Fibroblast of the aortic adventitia (primary cell): Measurements from ENCODE around the gene CDH5. TPM values are rescaled to one million over a fixed set of nuclear protein-coding genes. Genes with fewer than 3 reads are reported as not detected.
"Not testable (repeated sequence)": the region's sequence is repeated elsewhere in the genome, so short reads cannot be mapped to it uniquely, and the experiment has no call there.

Experiments used
- DNase-seq: peaks from one replicate; pipeline ENCODE4 v3.0.0-alpha.2; 2010; ENCODE audit warnings: low read depth
- H3K4me3 ChIP-seq: 2 replicates; pipeline ENCODE4 v1.5.1; 2011; ENCODE audit warnings: low read depth, mild to moderate bottlenecking, control low read depth, low read length, moderate library complexity
- total RNA-seq: library from RNA; depleted of rRNA; stranded (reverse); fragments of >200 nt; gene quantifications from 2 replicates; pipeline ENCODE4 v1.2.3, GENCODE V29; 2012; ENCODE audit warnings: low replicate concordance
- TF ChIP-seq, protein P1 (sequence below): IDR thresholded peaks from 2 replicates; pipeline ENCODE4 v1.5.1; 2011; ENCODE audit warnings: mild to moderate bottlenecking, low read length, control low read depth, inconsistent platforms; ENCODE audit not compliant: insufficient read depth

CDH5 gene
- total RNA-seq, 1 donor, result 2.9 TPM

- H3K4me3 ChIP-seq, result no peak overlapping the region
- TF ChIP-seq, protein P1, sequence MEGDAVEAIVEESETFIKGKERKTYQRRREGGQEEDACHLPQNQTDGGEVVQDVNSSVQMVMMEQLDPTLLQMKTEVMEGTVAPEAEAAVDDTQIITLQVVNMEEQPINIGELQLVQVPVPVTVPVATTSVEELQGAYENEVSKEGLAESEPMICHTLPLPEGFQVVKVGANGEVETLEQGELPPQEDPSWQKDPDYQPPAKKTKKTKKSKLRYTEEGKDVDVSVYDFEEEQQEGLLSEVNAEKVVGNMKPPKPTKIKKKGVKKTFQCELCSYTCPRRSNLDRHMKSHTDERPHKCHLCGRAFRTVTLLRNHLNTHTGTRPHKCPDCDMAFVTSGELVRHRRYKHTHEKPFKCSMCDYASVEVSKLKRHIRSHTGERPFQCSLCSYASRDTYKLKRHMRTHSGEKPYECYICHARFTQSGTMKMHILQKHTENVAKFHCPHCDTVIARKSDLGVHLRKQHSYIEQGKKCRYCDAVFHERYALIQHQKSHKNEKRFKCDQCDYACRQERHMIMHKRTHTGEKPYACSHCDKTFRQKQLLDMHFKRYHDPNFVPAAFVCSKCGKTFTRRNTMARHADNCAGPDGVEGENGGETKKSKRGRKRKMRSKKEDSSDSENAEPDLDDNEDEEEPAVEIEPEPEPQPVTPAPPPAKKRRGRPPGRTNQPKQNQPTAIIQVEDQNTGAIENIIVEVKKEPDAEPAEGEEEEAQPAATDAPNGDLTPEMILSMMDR, result no peak
- DNase-seq, result no peak
Measured at GRCh38 chr16:66325717-66326376, 40.6 kb upstream of the CDH5 start.

GRCh38 chr16:66326991-66327513 lies 39.4 kb upstream of the CDH5 start:
- peak; percentile 28 for DNase-seq
- TF ChIP-seq, protein P1, result no peak
- no peak overlapping the region for H3K4me3 ChIP-seq

- DNase-seq, result no peak
- TF ChIP-seq, protein P1, result no peak
- no peak overlapping the region for H3K4me3 ChIP-seq
Measured at GRCh38 chr16:66328282-66328681, 38.2 kb upstream of the CDH5 start.

DNA sequence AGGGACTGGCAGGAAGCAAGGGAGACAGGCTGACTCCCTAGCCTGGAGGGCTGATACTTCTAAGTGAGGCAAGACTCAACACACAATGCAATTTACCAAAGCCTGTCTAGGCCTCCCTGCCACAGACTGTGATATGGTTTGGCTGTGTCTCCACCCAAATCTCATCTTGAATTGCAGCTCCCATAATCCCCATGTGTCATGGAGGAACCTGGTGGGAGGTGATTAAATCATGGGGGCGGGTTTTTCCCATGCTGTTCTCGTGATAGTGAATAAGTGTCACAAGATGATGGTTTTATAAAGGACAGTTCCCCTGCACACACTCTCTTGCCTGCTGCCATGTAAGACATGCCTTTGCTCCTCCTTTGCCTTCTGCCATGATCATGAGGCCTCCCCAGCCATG lies 35.0 kb upstream of the CDH5 start:
- DNase-seq, H3K4me3 ChIP-seq: not testable (repeated sequence)

- TF ChIP-seq, protein P1, result no peak
- no peak for DNase-seq
- no peak overlapping the region for H3K4me3 ChIP-seq
Measured at GRCh38 chr16:66332634-66333610, 33.6 kb upstream of the CDH5 start.

DNA sequence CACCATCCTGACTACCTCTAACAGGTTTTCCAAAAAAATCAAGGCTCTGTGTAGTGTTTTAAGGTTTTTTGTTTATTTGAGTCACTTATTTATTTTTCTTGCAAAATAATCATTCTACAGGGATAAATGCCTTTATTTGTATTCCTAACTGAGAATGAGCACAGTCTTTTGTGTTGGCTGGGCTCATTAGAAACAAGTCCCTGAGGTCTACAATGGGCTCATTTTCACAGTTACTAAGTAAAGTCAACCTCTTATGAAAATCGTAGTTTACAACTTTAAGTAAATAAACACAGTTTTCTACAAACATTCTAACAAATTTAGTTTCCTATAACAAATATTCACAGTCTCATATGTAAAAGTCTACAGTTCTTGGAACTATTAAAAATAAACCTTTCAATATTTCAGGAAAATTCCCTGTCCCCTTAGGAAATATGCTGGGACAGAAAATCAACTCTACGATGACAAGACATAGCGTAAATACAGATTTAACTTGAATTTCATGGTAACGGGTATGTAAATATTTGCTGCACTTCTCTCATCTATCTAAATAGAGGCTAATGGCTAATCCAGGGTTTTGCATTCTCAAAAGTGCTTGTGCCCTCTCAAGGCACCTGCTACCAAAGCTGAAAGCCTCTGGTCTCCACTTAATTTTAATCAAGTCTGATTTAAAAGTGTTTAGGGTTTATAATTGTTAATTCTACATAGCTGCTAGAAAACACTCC lies 31.5 kb upstream of the CDH5 start:
- DNase-seq, result no peak
- no peak overlapping the region for H3K4me3 ChIP-seq
- TF ChIP-seq, protein P1, result no peak
